ENCODE measurements around the gene PURA.

DNA sequence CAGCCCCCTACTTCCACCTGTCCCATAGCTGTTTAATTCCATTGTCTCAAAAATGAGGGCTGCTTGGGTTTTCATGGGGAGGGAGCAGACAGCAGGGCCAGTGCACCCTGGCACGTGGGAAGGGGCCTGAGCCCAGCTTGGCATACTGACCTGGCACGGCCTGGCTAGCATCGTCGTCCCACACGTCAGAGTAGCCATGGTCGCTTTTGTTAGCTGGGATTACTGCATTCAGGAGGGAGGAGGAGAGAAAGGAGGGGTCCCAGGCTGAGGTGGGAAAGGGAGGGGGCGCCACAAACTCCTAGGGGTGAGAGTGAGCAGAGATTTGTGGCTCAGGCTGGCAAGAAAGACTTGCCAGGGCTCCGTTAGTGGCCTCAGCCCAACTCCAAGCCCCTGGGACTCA lies 40.0 kb downstream of the PURA start:
- TF ChIP-seq, protein P1, sequence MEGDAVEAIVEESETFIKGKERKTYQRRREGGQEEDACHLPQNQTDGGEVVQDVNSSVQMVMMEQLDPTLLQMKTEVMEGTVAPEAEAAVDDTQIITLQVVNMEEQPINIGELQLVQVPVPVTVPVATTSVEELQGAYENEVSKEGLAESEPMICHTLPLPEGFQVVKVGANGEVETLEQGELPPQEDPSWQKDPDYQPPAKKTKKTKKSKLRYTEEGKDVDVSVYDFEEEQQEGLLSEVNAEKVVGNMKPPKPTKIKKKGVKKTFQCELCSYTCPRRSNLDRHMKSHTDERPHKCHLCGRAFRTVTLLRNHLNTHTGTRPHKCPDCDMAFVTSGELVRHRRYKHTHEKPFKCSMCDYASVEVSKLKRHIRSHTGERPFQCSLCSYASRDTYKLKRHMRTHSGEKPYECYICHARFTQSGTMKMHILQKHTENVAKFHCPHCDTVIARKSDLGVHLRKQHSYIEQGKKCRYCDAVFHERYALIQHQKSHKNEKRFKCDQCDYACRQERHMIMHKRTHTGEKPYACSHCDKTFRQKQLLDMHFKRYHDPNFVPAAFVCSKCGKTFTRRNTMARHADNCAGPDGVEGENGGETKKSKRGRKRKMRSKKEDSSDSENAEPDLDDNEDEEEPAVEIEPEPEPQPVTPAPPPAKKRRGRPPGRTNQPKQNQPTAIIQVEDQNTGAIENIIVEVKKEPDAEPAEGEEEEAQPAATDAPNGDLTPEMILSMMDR (IDR thresholded peaks at IDR 0.05; ENCODE audit: low read depth, low read length) = no peak
- no peak for TF ChIP-seq EZH2phosphoT487 (IDR thresholded peaks at IDR 0.05; ENCODE audit: low read depth)

Data from OCI-LY3 (cell line).